K562 (cell line): ENCODE results near the gene NUP153. TPM values are rescaled to one million over a fixed set of nuclear protein-coding genes. Genes with fewer than 3 reads are reported as not detected.
A peak's percentile ranks its signal among the peaks of the same experiment; 100 is the strongest.

ENCODE experiments used
- DDX20 ChIP-seq: fragments of 450-650 bp; IDR thresholded peaks from 2 replicates; pipeline ENCODE4 v1.6.1; 2016; ENCODE audit warnings: missing genetic modification characterization, low read depth, mild to moderate bottlenecking, missing compliant biosample characterization, moderate library complexity
- ELF4 ChIP-seq: fragments of 450-650 bp; formaldehyde crosslinking; IDR thresholded peaks from 2 replicates; pipeline ENCODE4 v1.4.0; 2022; ENCODE audit warnings: missing genetic modification characterization
- ESRRB ChIP-seq: fragments of 250-450 bp; sonication (Bioruptor Pico); IDR thresholded peaks from 2 replicates; pipeline ENCODE4 v1.5.0; 2020; ENCODE audit warnings: mild to moderate bottlenecking, moderate library complexity, borderline replicate concordance
- FUS ChIP-seq: fragments of 200-400 bp; formaldehyde crosslinking; optimal IDR thresholded peaks from 2 replicates; pipeline ENCODE3; 2017; ENCODE audit warnings: low read depth, low read length
- HDGF ChIP-seq: fragments of 450-650 bp; IDR thresholded peaks from 2 replicates; pipeline ENCODE4 v1.6.1; 2016
- HMG20B ChIP-seq: fragments of 250-450 bp; sonication (Bioruptor Pico); IDR thresholded peaks from 2 replicates; pipeline ENCODE4 v1.5.0; 2021; ENCODE audit warnings: mild to moderate bottlenecking
- MAZ ChIP-seq, 2 experiments: fragments of 450-650 bp in 1 of 2; sonication (generic) in 1 of 2; formaldehyde crosslinking; IDR thresholded peaks in 1 of 2; conservative IDR thresholded peaks in 1 of 2; 2 replicates each; pipeline versions ENCODE4 v1.4.0 to v1.5.0; 2020; ENCODE audit warnings: mild to moderate bottlenecking in 1 of 2, missing genetic modification reagents in 1 of 2
- MIER1 ChIP-seq: fragments of 450-650 bp; IDR thresholded peaks from 2 replicates; pipeline ENCODE4 v1.6.1; 2016; ENCODE audit warnings: antibody characterized with exemption, mild to moderate bottlenecking, low read depth
- NFXL1 ChIP-seq: fragments of 450-650 bp; formaldehyde crosslinking; IDR thresholded peaks from 2 replicates; pipeline ENCODE4 v1.4.0; 2021; ENCODE audit warnings: mild to moderate bottlenecking
- NRF1 ChIP-seq, 2 experiments: fragments of 450-650 bp; IDR thresholded peaks in 1 of 2; conservative IDR thresholded peaks in 1 of 2; 2 replicates each; pipeline ENCODE4 v1.6.1; 2014; ENCODE audit warnings: mild to moderate bottlenecking in 2 of 2
- RFX1 ChIP-seq: fragments of 450-650 bp; IDR thresholded peaks from 2 replicates; pipeline ENCODE4 v1.6.1; 2016; ENCODE audit warnings: mild to moderate bottlenecking, moderate library complexity
- RUNX1 ChIP-seq: sonication (generic); IDR thresholded peaks from 2 replicates; pipeline ENCODE4 v1.6.1; 2016; ENCODE audit warnings: antibody characterized with exemption, low read depth
- SIX5 ChIP-seq, 2 experiments: IDR thresholded peaks; 2 replicates each; pipeline ENCODE4 v1.6.1; 2011; ENCODE audit warnings: low read length in 2 of 2, borderline replicate concordance in 1 of 2, low read depth in 1 of 2, mild to moderate bottlenecking in 1 of 2, moderate library complexity in 1 of 2; ENCODE audit not compliant: insufficient read depth in 1 of 2
- SMAD3 ChIP-seq: fragments of 450-650 bp; formaldehyde crosslinking; conservative IDR thresholded peaks from 2 replicates; pipeline ENCODE4 v1.4.0; 2020; ENCODE audit warnings: mild to moderate bottlenecking
- YBX1 ChIP-seq: fragments of 450-650 bp; IDR thresholded peaks from 2 replicates; pipeline ENCODE4 v1.7.1; 2016; ENCODE audit warnings: mild to moderate bottlenecking
- ZBTB17 ChIP-seq: fragments of 450-650 bp; formaldehyde crosslinking; IDR thresholded peaks from 2 replicates; pipeline ENCODE4 v1.4.0; 2020; ENCODE audit warnings: mild to moderate bottlenecking
- ZNF354B ChIP-seq: fragments of 250-450 bp; sonication (Bioruptor Pico); IDR thresholded peaks from 2 replicates; pipeline ENCODE4 v1.4.0; 2020
- polyA plus RNA-seq, 8 experiments: library from polyadenylated mRNA; depleted of rRNA in 4 of 8; stranded (reverse) in 5 of 8; unstranded in 3 of 8; fragments of >200 nt; fragmentation: Nextera tagmentation in 2 of 8; fragmentation: Illumina TruSeq in 1 of 8; extraction: Ambion mirVana in 2 of 8; extraction: Trizol in 1 of 8; gene quantifications; 2 replicates each; pipeline versions ENCODE4 v1.2.1 to v1.2.3, GENCODE V29; 2011 to 2014; ENCODE audit warnings: inconsistent platforms in 1 of 8, missing spikeins in 1 of 8
- total RNA-seq, 7 experiments: library from RNA; depleted of rRNA in 6 of 7; stranded (reverse); fragments of >200 nt in 6 of 7; fragmentation: Illumina TruSeq in 2 of 7; extraction: Trizol in 2 of 7; gene quantifications; 2 replicates each; pipeline versions ENCODE4 v1.2.1 to v1.2.3, GENCODE V29; 2011 to 2021; ENCODE audit warnings: low replicate concordance in 1 of 7
- TF ChIP-seq, protein P1 (sequence below): fragments of 250-450 bp; sonication (Bioruptor Pico); IDR thresholded peaks from 2 replicates; pipeline ENCODE4 v1.4.0; 2020; ENCODE audit warnings: mild to moderate bottlenecking
- TF ChIP-seq, protein P2 (sequence below): fragments of 450-650 bp; formaldehyde crosslinking; IDR thresholded peaks from 2 replicates; pipeline ENCODE4 v1.4.0; 2020; ENCODE audit warnings: mild to moderate bottlenecking, moderate library complexity
- TF ChIP-seq, protein P3 (sequence below), 3 experiments: IDR thresholded peaks in 2 of 3; conservative IDR thresholded peaks in 1 of 3; 2 replicates each; pipeline ENCODE4 v1.5.1; 2011 to 2012; ENCODE audit warnings: low read length in 3 of 3, mild to moderate bottlenecking in 3 of 3, control low read depth in 2 of 3, improper control_type of control experiment in 1 of 3, inconsistent platforms in 1 of 3, low read depth in 1 of 3, mixed read lengths in 1 of 3, moderate library complexity in 1 of 3; ENCODE audit not compliant: insufficient read depth in 2 of 3
- TF ChIP-seq, protein P4 (sequence below): sonication (generic); formaldehyde crosslinking; IDR thresholded peaks from 2 replicates; pipeline ENCODE4 v1.8.0; 2022; ENCODE audit warnings: missing genetic modification reagents, mild to moderate bottlenecking, borderline replicate concordance

The NUP153 gene
- total and polyA plus RNA-seq, 9 of the 15 experiments (the other 6 are each of a cell fraction or from before 2014, with no cell fraction given) = 21.9 to 110 (median 84.8) TPM

DNA sequence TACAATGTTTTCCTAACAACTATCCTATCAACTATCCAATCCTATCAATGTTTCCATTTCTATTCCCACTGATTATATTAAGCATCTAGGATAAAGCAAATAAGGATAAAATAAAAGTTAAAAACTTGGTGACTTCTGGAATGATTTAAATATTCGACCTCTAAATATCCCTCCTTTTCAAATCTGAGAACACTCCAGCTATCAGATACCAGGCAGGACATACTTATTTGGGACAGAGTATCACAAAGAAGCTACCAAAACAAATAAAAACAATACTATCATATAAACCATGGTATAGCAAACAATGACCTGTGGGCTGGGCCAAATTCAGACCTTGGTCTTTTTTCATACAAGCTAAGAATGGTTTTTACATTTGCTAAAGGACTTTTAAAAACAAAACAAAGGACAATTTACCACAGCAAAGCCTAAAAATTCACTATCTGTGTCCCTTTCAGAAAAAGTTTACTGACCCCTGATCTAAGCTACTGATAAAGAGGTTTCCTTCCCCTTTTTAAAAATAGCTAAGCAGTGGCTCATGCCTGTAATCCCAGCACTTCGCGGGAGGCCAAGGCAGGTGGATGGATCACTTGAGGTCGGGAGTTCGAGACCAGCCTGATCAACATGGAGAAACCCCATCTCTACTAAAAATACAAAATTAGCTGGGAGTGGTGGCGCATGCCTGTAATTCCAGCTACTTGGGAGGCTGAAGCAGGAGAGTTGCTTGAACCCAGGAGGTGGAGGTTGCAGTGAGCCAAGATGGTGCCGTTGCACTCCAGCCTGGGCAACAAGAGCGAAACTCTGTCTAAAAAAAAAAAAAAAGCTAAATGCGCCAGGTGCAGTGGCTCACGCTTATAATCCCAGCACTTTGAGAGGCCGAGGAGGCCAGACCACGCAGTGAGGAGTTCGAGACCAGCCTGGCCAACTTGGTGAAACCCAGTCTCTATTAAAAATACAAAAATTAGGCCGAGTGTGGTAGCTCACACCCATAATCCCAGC is 6.0 kb downstream of the NUP153 start (continued):
- TF ChIP-seq, protein P1, sequence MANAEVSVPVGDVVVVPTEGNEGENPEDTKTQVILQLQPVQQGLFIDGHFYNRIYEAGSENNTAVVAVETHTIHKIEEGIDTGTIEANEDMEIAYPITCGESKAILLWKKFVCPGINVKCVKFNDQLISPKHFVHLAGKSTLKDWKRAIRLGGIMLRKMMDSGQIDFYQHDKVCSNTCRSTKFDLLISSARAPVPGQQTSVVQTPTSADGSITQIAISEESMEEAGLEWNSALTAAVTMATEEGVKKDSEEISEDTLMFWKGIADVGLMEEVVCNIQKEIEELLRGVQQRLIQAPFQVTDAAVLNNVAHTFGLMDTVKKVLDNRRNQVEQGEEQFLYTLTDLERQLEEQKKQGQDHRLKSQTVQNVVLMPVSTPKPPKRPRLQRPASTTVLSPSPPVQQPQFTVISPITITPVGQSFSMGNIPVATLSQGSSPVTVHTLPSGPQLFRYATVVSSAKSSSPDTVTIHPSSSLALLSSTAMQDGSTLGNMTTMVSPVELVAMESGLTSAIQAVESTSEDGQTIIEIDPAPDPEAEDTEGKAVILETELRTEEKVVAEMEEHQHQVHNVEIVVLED (CRISPR knock-in tag) = no peak
- TF ChIP-seq YBX1 = no peak
- no peak for TF ChIP-seq SMAD3
- no peak for TF ChIP-seq HDGF
- TF ChIP-seq ZBTB17 (CRISPR knock-in tag) = no peak
- no peak for TF ChIP-seq ZNF354B (CRISPR knock-in tag)
- TF ChIP-seq NRF1 (conservative IDR thresholded peaks at IDR 0.05 in 1 of 2, IDR thresholded peaks at IDR 0.05 in 1 of 2) = no peak
- no peak; the same call in 1 of the 2 replicates for TF ChIP-seq ELF4 (CRISPR knock-in tag)
- TF ChIP-seq, protein P2, sequence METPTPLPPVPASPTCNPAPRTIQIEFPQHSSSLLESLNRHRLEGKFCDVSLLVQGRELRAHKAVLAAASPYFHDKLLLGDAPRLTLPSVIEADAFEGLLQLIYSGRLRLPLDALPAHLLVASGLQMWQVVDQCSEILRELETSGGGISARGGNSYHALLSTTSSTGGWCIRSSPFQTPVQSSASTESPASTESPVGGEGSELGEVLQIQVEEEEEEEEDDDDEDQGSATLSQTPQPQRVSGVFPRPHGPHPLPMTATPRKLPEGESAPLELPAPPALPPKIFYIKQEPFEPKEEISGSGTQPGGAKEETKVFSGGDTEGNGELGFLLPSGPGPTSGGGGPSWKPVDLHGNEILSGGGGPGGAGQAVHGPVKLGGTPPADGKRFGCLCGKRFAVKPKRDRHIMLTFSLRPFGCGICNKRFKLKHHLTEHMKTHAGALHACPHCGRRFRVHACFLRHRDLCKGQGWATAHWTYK (CRISPR knock-in tag) = no peak
- TF ChIP-seq MIER1 = no peak
- TF ChIP-seq FUS = no peak
- TF ChIP-seq NFXL1 (CRISPR knock-in tag) = no peak
- TF ChIP-seq ESRRB (CRISPR knock-in tag) = no peak
- TF ChIP-seq SIX5 (IDR thresholded peaks at IDR 0.05; ENCODE audit: borderline replicate concordance in 1 of 2, insufficient read depth in 1 of 2, low read depth in 1 of 2, low read length in 2 of 2) = no peak
- TF ChIP-seq DDX20 (tag) = no peak
- TF ChIP-seq, protein P3, sequence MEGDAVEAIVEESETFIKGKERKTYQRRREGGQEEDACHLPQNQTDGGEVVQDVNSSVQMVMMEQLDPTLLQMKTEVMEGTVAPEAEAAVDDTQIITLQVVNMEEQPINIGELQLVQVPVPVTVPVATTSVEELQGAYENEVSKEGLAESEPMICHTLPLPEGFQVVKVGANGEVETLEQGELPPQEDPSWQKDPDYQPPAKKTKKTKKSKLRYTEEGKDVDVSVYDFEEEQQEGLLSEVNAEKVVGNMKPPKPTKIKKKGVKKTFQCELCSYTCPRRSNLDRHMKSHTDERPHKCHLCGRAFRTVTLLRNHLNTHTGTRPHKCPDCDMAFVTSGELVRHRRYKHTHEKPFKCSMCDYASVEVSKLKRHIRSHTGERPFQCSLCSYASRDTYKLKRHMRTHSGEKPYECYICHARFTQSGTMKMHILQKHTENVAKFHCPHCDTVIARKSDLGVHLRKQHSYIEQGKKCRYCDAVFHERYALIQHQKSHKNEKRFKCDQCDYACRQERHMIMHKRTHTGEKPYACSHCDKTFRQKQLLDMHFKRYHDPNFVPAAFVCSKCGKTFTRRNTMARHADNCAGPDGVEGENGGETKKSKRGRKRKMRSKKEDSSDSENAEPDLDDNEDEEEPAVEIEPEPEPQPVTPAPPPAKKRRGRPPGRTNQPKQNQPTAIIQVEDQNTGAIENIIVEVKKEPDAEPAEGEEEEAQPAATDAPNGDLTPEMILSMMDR (IDR thresholded peaks at IDR 0.05 in 2 of 3, conservative IDR thresholded peaks at IDR 0.05 in 1 of 3; ENCODE audit: insufficient read depth in 2 of 3, low read depth in 1 of 3, low read length in 3 of 3) = no peak
- TF ChIP-seq MAZ (CRISPR knock-in tag; conservative IDR thresholded peaks at IDR 0.05 in 1 of 2, IDR thresholded peaks at IDR 0.05 in 1 of 2) = peak in 1 of 2 experiments; percentile 16; a peak in 1 of 4 replicates
- TF ChIP-seq, protein P4, sequence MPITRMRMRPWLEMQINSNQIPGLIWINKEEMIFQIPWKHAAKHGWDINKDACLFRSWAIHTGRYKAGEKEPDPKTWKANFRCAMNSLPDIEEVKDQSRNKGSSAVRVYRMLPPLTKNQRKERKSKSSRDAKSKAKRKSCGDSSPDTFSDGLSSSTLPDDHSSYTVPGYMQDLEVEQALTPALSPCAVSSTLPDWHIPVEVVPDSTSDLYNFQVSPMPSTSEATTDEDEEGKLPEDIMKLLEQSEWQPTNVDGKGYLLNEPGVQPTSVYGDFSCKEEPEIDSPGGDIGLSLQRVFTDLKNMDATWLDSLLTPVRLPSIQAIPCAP (CRISPR knock-in tag) = no peak
- no peak for TF ChIP-seq RFX1
- no peak for TF ChIP-seq RUNX1
- TF ChIP-seq HMG20B = no peak
